ENCODE measurements around the gene ESR1.

GRCh38 chr6:151916075-151916474 is 108.6 kb downstream of the ESR1 start:
- TF ChIP-seq POLR2A (IDR thresholded peaks at IDR 0.05) = no peak
- no peak for TF ChIP-seq CTCF (IDR thresholded peaks at IDR 0.05)

Data from tibial nerve (tissue), 3 donors.